ENCODE data around the gene ALG3.
"Not testable (repeated sequence)": the region's sequence is repeated elsewhere in the genome, so short reads cannot be mapped to it uniquely, and the experiment has no call there.

ALG3 gene

GRCh38 chr3:184248454-184249411, at the start of gene ALG3:
Gene ALG3 (minus strand): TSS chr3:184248962. CDS start chr3:184248940, 22 bp downstream.
- peak; percentile 89 for DNase-seq

- no peak for DNase-seq
Observed at GRCh38 chr3:184296616-184297015, 47.9 kb upstream of the ALG3 start.

- DNase-seq, result no peak
Observed at GRCh38 chr3:184295771-184296170, 47.0 kb upstream of the ALG3 start.

GRCh38 chr3:184291738-184292445, 43.1 kb upstream of the ALG3 start:
- no peak for DNase-seq

- no peak for DNase-seq
Observed at GRCh38 chr3:184291044-184291737, 42.4 kb upstream of the ALG3 start.

- DNase-seq, result no peak
Observed at GRCh38 chr3:184290331-184290730, 41.6 kb upstream of the ALG3 start.

- DNase-seq, result peak; percentile 63
Observed at GRCh38 chr3:184289426-184289938, 40.7 kb upstream of the ALG3 start.

- peak; percentile 31 for DNase-seq
Observed at GRCh38 chr3:184284696-184285095, 35.9 kb upstream of the ALG3 start.

- DNase-seq, result no peak
Observed at GRCh38 chr3:184283681-184284080, 34.9 kb upstream of the ALG3 start.

GRCh38 chr3:184282941-184283340, 34.2 kb upstream of the ALG3 start:
- no peak for DNase-seq

- no peak for DNase-seq
Observed at GRCh38 chr3:184277366-184277765, 28.6 kb upstream of the ALG3 start.

- DNase-seq, result no peak
Observed at GRCh38 chr3:184275961-184276910, 27.5 kb upstream of the ALG3 start, which contains the start of gene ECE2. Gene ECE2 (plus strand): TSS chr3:184276022. CDS start chr3:184276154, 132 bp downstream.

GRCh38 chr3:184275381-184275701, 26.6 kb upstream of the ALG3 start:
- DNase-seq, result no peak

GRCh38 chr3:184272269-184272668, 23.5 kb upstream of the ALG3 start:
- no peak for DNase-seq

GRCh38 chr3:184267249-184267648, 18.5 kb upstream of the ALG3 start:
- not testable (repeated sequence) for DNase-seq

- DNase-seq, result no peak
Observed at GRCh38 chr3:184262764-184263179, 14.0 kb upstream of the ALG3 start.

- DNase-seq, result peak; percentile 37
Observed at GRCh38 chr3:184261854-184262763, 13.3 kb upstream of the ALG3 start.

- peak; percentile 62 for DNase-seq
Observed at GRCh38 chr3:184261270-184261853, 12.6 kb upstream of the ALG3 start, which contains the start of gene CAMK2N2. Gene CAMK2N2 (minus strand): TSS chr3:184261553. CDS start chr3:184261285, 268 bp downstream.

- DNase-seq, result peak; percentile 31
Observed at GRCh38 chr3:184260724-184261269, 12.0 kb upstream of the ALG3 start.
